Endothelial cell of umbilical vein (primary cell): ENCODE measurements around the gene KLHL30. TPM values are rescaled to one million over a fixed set of nuclear protein-coding genes. Genes with fewer than 3 reads are reported as not detected.

Experiments
- BruUV-seq: library from RNA; stranded (reverse); fragments of 400-500 nt; replicated peaks from 2 replicates; lab custom pipeline; 2021; lab: Mats Ljungman, UMichigan
- CTCF ChIA-PET: fragments of 300-600, 350-600 bp; sonication (Branson Sonifier 250); formaldehyde crosslinking; loops from one replicate; lab custom pipeline; 2021; ENCODE audit warnings: antibody characterized with exemption, inconsistent platforms; lab: Charles Lee
- POLR2A ChIA-PET: fragments of 300-600, 350-600 bp; sonication (Branson Sonifier 250); formaldehyde crosslinking; loops from one replicate; lab custom pipeline; 2021; ENCODE audit warnings: antibody characterized with exemption, inconsistent platforms; lab: Charles Lee
- DNase-seq: peaks from one replicate; pipeline ENCODE4 v3.0.0-alpha.2; 2011; ENCODE audit warnings: low read depth, low spot score
- FAIRE-seq: peaks from 2 replicates; lab custom pipeline; 2011; peaks lifted over from hg19 to GRCh38; lab: Jason Lieb, UNC
- H2AFZ ChIP-seq: 2 replicates; pipeline ENCODE4 v1.6.0; 2012; ENCODE audit warnings: low read depth, low read length, control low read depth, inconsistent platforms
- H3K27ac ChIP-seq: 2 replicates; pipeline ENCODE4 v1.5.1; 2011; ENCODE audit warnings: low read depth, mild to moderate bottlenecking, control low read depth, low read length, moderate library complexity; ENCODE audit not compliant: insufficient read depth
- H3K27me3 ChIP-seq, 2 experiments: 2 replicates each; pipeline versions ENCODE4 v1.6.0 to v1.6.1; 2011; ENCODE audit warnings: low read length in 2 of 2, mixed read lengths in 1 of 2; ENCODE audit not compliant: control insufficient read depth in 2 of 2, insufficient read depth in 2 of 2
- H3K36me3 ChIP-seq, 2 experiments: 2 replicates in 1 of 2; 3 replicates in 1 of 2; pipeline ENCODE4 v1.5.1; 2011; ENCODE audit warnings: low read length in 2 of 2, mild to moderate bottlenecking in 1 of 2, moderate library complexity in 1 of 2; ENCODE audit not compliant: control insufficient read depth in 2 of 2, insufficient read depth in 2 of 2; ENCODE audit errors: extremely low read depth in 1 of 2
- H3K4me1 ChIP-seq: 3 replicates; pipeline ENCODE4 v1.5.1; 2011; ENCODE audit warnings: mild to moderate bottlenecking, low read length; ENCODE audit not compliant: control insufficient read depth, insufficient read depth; ENCODE audit errors: extremely low read depth
- H3K4me2 ChIP-seq: 2 replicates; pipeline ENCODE4 v1.6.1; 2011; ENCODE audit warnings: low read length, control low read depth, mixed read lengths; ENCODE audit not compliant: insufficient read depth
- H3K4me3 ChIP-seq, 3 experiments: fragments of 200-600 bp in 1 of 3; sonication (generic), shearing (Covaris generic) in 1 of 3; replicated peaks in 1 of 3; 2 replicates each; pipeline ENCODE4 v1.5.1; 2011 to 2016; ENCODE audit warnings: control low read depth in 3 of 3, low read length in 3 of 3, mild to moderate bottlenecking in 2 of 3, inconsistent platforms in 1 of 3, low read depth in 1 of 3, moderate library complexity in 1 of 3; ENCODE audit not compliant: insufficient read depth in 1 of 3
- H3K79me2 ChIP-seq: 2 replicates; pipeline ENCODE4 v1.6.0; 2012; ENCODE audit warnings: low read length, inconsistent platforms; ENCODE audit not compliant: control insufficient read depth, insufficient read depth
- H3K9ac ChIP-seq: replicated peaks from 2 replicates; pipeline ENCODE3; 2011; ENCODE audit warnings: low read length, control low read depth; ENCODE audit not compliant: insufficient read depth; ENCODE audit errors: extremely low read depth
- H3K9me1 ChIP-seq: replicated peaks from 3 replicates; pipeline ENCODE4 v1.6.0; 2011; ENCODE audit warnings: mild to moderate bottlenecking, low read length; ENCODE audit not compliant: control insufficient read depth, insufficient read depth; ENCODE audit errors: extremely low read depth
- H3K9me3 ChIP-seq: replicated peaks from 2 replicates; pipeline ENCODE4 v1.5.1; 2012; ENCODE audit warnings: low read length, inconsistent platforms; ENCODE audit not compliant: control insufficient read depth, insufficient read depth
- H4K20me1 ChIP-seq: replicated peaks from 2 replicates; pipeline ENCODE3; 2011; ENCODE audit warnings: mild to moderate bottlenecking, low read length; ENCODE audit not compliant: control insufficient read depth, insufficient read depth; ENCODE audit errors: extremely low read depth
- CTCF ChIP-seq, 2 donors: IDR thresholded peaks; 1 replicate in 1 of 2; 2 replicates in 1 of 2; pipeline ENCODE4 v1.5.1; 2011; ENCODE audit warnings: low read length in 2 of 2, mild to moderate bottlenecking in 2 of 2, moderate library complexity in 2 of 2, control low read depth in 1 of 2, inconsistent platforms in 1 of 2, low read depth in 1 of 2; ENCODE audit not compliant: insufficient read depth in 1 of 2; ENCODE audit errors: extremely low read depth in 1 of 2
- EZH2 ChIP-seq: IDR thresholded peaks from 2 replicates; pipeline ENCODE4 v1.6.1; 2012; ENCODE audit warnings: borderline replicate concordance, low read depth, mild to moderate bottlenecking, moderate library complexity, low read length, inconsistent platforms; ENCODE audit not compliant: severe bottlenecking
- FOS ChIP-seq: IDR thresholded peaks from 2 replicates; pipeline ENCODE4 v1.6.1; 2011; ENCODE audit warnings: mild to moderate bottlenecking, low read length, moderate library complexity, borderline replicate concordance; ENCODE audit not compliant: insufficient read depth
- GATA2 ChIP-seq: IDR thresholded peaks from 2 replicates; pipeline ENCODE4 v1.7.0; 2011; ENCODE audit warnings: low read depth, mild to moderate bottlenecking, moderate library complexity, mixed read lengths, low read length; ENCODE audit not compliant: insufficient read length, insufficient read depth
- JUN ChIP-seq: IDR thresholded peaks from 2 replicates; pipeline ENCODE4 v1.6.1; 2011; ENCODE audit warnings: borderline replicate concordance, low read depth; ENCODE audit not compliant: insufficient read length, insufficient read depth
- MAX ChIP-seq: IDR thresholded peaks from 2 replicates; pipeline ENCODE4 v1.6.1; 2011; ENCODE audit not compliant: insufficient read depth, insufficient read length
- MYC ChIP-seq: IDR thresholded peaks from one replicate; pipeline ENCODE4 v1.6.1; 2011; ENCODE audit warnings: mild to moderate bottlenecking, low read depth, low read length
- POLR2A ChIP-seq: IDR thresholded peaks from 2 replicates; pipeline ENCODE4 v1.6.1; 2012; ENCODE audit warnings: low read depth, mild to moderate bottlenecking, control low read depth, low read length
- POLR2AphosphoS5 ChIP-seq: IDR thresholded peaks from 2 replicates; pipeline ENCODE4 v1.6.1; 2012; ENCODE audit warnings: low read depth, mild to moderate bottlenecking, control low read depth, low read length, moderate library complexity; ENCODE audit not compliant: insufficient read depth
- dilution Hi-C: fragments of 300-500 bp; cut with MboI; formaldehyde crosslinking; loops from one replicate; pipeline ENCODE4 v1.15.0; 2019; ENCODE audit warnings: low sequenced_read_pairs; ENCODE audit not compliant: extremely low pct_ligation_motif_present
- intact Hi-C: fragments of 100-400 bp; cut with micrococcal nuclease; formaldehyde crosslinking; loops from one replicate; pipeline ENCODE4 v1.10.0; 2022
- polyA plus RNA-seq, 4 experiments: library from polyadenylated mRNA; depleted of rRNA in 3 of 4; stranded (reverse) in 3 of 4; unstranded in 1 of 4; fragments of >200 nt; gene quantifications; 2 replicates each; pipeline versions ENCODE4 v1.2.1 to v1.2.3, GENCODE V29; 2011 to 2012; ENCODE audit warnings: missing spikeins in 1 of 4
- total RNA-seq: library from RNA; stranded (reverse); gene quantifications from 2 replicates; pipeline ENCODE4 v1.2.3, GENCODE V29; 2021

Gene KLHL30
- total and polyA plus RNA-seq, 2 donors (not counting 3 experiments of a cell fraction or from before 2014, with no cell fraction given): not detected

GRCh38 chr2:238121511-238122286 lies 16.8 kb upstream of the KLHL30 start:
- H2AFZ ChIP-seq: no peak overlapping the region

More at GRCh38 chr2:238121511-238122286, 16.8 kb upstream of the KLHL30 start:
- dilution Hi-C loops (no loop called here), intact Hi-C loops (no loop called here)
- TF ChIP-seq MAX (no peak), FOS (no peak), JUN (no peak), CTCF (IDR thresholded peaks at IDR 0.05; ENCODE audit: extremely low read depth in 1 of 2, insufficient read depth in 1 of 2, low read depth in 1 of 2, low read length in 2 of 2) (no peak), MYC (no peak), POLR2A (no peak), EZH2 (no peak), GATA2 (no peak), POLR2AphosphoS5 (no peak)
- Histone ChIP-seq H3K4me3 (no peak overlapping the region), H3K9me1 (no peaks in the 10 kb centered on the region), H3K27me3 (peaks cover 1 to 2% of the 10 kb centered on the region in 2 experiments), H3K36me3 (no peaks in the 10 kb centered on the region), H3K9ac (no peak overlapping the region), H3K4me1 (no peaks in the 10 kb centered on the region), H3K27ac (no peak overlapping the region), H3K4me2 (no peak overlapping the region), H3K79me2 (no peaks in the 10 kb centered on the region), H4K20me1 (no peaks in the 10 kb centered on the region), H3K9me3 (no peaks in the 10 kb centered on the region)
- no TSS peak for BruUV-seq
- DNase-seq (no peak), FAIRE-seq (no peak)
- ChIA-PET CTCF (interaction anchor here (2.4 kb wide), 1 partner anchor 142 kb away, joined by 22 read pairs; no protein-coding TSS in a partner anchor), POLR2A (no interaction called here)
